ENCODE results near the gene ZNF423.

Gene ZNF423

DNA sequence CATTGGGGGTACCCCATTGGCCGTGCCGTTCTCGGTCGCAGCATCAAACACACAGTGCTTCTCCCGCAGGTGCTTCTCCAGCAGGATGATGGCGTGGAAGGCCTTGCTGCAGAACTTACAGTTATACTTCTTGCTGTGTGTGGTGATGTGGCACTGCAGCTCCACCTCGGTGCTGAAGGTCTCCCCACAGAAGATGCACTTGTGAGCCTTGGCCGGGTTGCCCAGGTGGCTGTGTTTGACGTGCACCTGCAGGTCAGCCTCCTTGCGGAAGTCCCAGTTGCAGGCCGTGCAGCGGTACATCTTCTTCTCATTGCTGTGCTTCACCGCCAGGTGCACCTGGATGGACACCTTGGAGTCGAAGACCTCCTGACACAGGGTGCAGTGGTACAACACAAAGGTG is 219.3 kb downstream of the ZNF423 start:
- DNase-seq: no peak

- DNase-seq: no peak
These were observed 220.0 kb downstream of the ZNF423 start for GRCh38 chr16:49635591-49636581.

- no peak for DNase-seq
These were observed 220.9 kb downstream of the ZNF423 start for GRCh38 chr16:49635009-49635350.

DNA sequence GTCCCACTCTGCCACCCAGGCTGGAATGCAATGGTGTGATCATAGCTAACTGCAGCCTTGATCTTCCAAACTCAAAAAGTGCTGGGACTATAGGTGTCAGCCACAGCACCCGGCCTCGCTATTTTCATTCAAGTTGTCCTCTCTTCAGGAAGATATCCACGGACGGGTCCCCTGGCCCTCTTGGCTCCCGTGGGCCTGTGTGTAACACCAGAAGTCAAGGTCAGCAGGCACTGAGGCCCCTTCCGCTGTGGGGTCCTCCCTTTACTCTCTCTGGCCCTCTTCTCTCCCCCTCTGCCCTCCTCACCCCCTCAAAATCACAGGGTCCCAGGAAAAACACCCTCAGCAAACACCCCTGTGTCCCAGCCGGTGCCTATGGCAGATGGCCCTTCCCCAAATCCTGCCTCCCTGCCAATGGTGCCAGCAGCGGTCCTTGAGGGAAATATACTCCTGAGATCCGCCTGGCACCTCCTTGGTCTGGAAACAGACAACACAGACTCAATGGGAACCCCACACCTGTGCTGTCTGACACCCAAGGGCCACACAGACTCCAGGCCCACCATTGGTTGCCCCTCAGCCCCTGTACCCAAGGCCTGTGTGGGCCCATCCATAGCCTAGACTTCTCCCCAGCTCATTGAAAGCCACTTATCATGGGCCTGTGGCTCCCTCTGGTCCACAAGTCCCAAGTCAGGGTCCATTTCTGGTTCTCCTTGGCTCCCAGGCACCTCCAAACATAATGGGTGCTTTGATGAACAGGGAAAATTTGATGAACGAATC is 221.5 kb downstream of the ZNF423 start:
- DNase-seq: no peak

DNA sequence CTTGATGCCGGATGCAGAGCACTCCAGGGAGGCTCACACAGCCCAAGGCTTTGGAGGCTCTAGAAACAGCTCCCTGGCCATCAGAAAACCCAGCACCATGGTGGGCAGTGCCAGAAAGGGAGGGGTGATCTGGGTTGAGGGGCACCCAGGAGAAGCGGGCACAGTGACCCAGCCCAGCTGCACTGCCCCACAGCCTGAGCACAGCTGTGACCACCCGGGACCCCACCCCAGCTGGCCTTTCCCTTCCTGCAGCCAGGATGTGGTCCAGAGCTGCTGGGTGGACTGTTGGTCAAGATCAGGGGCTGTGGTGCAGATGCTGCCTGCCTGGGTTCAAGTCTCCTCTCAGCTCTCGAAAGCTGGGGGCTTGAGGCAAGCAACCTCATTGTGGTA is 223.1 kb downstream of the ZNF423 start:
- no peak for DNase-seq

GRCh38 chr16:49632086-49632794 is 223.7 kb downstream of the ZNF423 start:
- no peak for DNase-seq

- DNase-seq: no peak
These were observed 224.5 kb downstream of the ZNF423 start for GRCh38 chr16:49631187-49632041.

DNA sequence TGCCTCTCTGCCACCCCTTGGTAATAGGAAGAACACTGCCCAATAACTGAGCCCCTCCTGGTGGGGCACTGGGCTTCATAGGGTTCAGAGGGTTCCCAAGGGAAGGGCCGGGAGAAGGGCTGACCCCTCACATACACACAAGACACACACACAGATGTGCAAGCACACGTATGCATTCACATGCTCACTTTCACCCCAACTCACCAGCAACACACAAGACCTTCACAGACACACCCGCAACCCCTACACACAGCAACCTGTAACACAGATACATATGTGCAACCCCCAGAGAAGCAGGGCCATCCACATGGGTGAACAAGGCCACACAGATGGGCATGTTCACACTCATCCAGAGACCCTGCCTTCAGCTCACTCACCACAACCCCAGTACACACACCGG is 225.1 kb downstream of the ZNF423 start:
- no peak for DNase-seq

GRCh38 chr16:49629851-49630250 is 226.1 kb downstream of the ZNF423 start:
- no peak for DNase-seq

DNA sequence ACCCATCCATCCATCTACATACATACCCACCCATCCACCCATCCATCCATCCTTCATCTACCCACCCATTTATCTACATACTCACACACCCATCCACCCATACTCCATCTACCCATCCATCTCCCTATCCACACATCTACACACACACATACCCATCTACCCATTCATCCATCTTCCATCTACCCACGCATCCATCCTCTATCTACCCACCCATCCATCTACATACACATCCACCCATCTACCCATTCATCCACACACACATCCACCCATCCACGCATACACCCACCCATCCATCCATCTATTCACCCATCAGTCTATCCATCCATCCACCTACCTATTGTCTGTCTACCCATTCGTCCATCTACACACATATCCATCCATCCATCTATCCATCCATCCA is 227.8 kb downstream of the ZNF423 start:
- DNase-seq: no peak

GRCh38 chr16:49625311-49626065 is 230.4 kb downstream of the ZNF423 start:
- DNase-seq: no peak

DNA sequence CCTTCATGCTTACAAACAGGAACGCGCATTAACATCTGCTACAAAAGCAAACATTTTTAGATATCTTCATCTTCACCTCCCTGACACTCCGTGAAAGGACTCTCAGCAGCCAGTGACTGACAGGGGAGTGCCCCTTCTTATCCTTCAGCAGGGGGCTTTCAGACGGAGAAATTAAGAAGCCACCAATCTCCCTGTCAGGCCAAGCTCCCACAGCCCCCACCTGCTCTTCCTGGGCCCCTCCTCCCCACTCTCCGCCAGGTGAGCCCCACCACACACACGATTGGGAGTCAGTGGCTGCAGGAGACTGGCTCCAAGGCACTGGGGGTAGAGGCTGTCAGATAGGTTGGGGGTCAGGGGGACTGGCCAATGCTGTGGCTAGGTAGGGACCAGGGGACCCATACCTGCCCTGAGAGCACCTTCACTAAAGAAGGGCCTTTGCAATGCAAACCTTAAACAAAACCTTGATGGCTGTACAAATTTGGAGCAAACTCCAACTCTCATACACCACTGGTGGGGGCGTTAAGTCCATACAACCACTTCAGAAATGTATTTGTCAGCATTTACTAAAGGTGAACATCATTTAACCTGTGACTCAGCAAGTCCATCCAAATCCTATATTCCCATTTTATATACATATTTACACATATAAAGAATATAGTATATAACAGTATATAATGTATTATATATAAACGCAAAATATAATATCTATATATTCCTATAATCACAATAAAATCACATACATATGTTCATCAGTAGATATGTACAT is 232.2 kb downstream of the ZNF423 start:
- no peak for DNase-seq

- no peak for DNase-seq
These were observed 233.2 kb downstream of the ZNF423 start for GRCh38 chr16:49622421-49623402.

DNA sequence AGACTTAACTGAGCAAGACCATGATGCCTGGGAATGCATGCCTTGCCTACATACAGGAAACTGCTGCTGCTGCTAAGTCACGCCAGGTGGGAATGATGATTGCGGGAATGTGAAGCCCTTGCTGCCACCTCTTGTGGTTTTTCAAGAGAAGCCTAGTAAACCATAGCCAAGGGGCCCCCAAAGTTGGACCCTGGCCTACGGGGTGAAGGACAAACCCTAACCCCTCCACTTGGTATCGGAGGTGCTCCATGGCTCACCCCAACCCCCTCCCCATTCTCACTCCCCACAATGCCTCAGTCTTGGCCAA is 233.9 kb downstream of the ZNF423 start:
- no peak for DNase-seq

DNA sequence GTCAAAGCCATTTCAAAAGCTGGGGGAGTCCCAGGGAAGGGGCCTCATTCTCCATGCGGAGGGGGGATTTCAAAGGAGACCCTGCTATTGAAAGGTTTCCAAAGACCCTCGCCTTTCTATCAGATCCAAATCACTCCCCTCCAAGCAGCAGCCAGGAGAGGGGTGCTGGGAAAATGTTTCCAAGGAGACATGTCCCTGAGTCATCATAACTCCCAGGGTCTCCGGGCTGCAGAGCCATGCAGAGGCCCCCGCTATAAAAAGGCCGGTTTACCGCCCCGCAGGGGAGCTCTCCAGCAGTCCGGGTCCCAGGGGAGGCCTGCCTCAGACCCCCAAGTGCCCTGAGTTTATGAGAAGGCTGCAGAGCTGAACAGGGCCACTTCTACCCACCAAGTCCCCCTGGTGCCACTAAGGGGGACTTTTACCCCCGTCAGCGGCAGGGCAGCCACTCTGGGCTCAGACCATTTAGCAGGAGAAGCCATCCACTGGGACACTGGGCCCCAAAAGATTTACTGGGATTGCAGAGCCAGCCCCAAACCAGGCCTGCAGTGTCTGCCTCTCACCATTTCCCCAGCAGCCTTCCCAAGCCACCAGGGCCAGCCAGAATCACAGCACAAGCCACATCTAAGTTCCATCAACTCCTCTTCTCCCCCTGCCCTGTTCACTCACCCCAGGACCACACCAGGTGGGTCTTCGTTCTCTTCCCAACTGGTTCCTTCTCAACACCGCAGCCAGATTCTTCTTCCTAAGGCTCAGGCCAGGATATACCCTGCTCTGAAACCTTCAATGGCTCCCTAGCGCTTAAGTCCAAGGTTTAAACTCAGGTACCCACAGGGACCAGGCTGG is 234.4 kb downstream of the ZNF423 start:
- DNase-seq: no peak

DNA sequence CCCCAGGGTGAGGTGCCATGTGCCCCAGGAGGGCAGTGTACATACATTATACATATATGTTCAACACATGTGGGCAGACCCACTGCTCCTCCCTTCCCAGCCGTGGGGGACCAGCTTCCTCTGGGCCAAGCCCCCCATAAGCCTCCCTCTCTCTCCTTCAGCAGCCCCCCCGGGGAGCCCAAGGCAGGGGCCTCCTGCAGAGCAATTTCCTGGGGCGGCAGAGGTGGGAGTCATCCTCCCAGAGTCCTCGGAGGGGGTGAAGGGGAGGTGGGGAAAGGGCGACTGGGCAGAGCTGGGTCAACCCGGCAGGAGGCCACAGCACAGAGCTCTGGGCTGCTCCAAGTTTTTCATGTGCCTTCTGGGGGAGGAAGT is 235.1 kb downstream of the ZNF423 start:
- no peak for DNase-seq

GRCh38 chr16:49620158-49620868 is 235.6 kb downstream of the ZNF423 start:
- DNase-seq: no peak

GRCh38 chr16:49619811-49620157 is 236.1 kb downstream of the ZNF423 start:
- no peak for DNase-seq

Measured in GDM1 (cell line).